ENCODE results near the gene SPPL3. TPM values are rescaled to one million over a fixed set of nuclear protein-coding genes. Genes with fewer than 3 reads are reported as not detected.

Gene SPPL3
- polyA plus RNA-seq, 1 of the 3 experiments (the other 2 are of a cell fraction): 18.8 TPM

DNA sequence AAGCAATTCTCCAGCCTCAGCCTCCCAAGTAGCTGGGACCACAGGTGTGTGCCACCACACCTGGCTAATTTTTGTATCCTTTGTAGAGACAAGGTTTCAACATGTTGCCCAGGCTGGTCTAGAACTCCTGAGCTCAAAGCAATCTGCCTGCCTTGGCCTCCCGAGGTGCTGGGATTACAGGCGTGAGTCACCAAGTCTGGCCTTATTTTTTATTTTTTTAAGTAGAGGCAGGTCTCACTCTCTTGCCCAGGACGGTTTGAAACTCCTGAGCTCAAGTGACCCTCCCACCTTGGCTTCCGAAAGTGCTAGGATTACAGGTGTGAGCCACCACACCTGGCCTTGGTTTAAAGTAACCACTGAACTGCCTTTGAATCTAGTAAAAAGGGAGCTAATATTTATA, 56.8 kb downstream of the SPPL3 start:
- Histone ChIP-seq H2AFZ (ENCODE audit: low read depth) (no peak overlapping the region), H3K27me3 (ENCODE audit: insufficient read depth) (no peaks in the 10 kb centered on the region), H3K4me1 (ENCODE audit: control insufficient read depth in 1 of 2, insufficient read depth in 2 of 2, low read depth in 1 of 2, low read length in 1 of 2) (peaks cover 0 to 14% of the 10 kb centered on the region in 2 experiments; a peak in 2 of 4 replicates), H4K20me1 (ENCODE audit: insufficient read depth) (peaks cover 67% of the 10 kb centered on the region), H3K4me3 (ENCODE audit: low read depth in 2 of 2, low read length in 1 of 2) (no peak overlapping the region), H3K27ac (ENCODE audit: low read depth in 2 of 2, low read length in 1 of 2) (no peak overlapping the region), H3K4me2 (no peak overlapping the region), H3K9me2 (no peaks in the 10 kb centered on the region), H3K79me2 (ENCODE audit: insufficient read depth) (peaks cover 32% of the 10 kb centered on the region; the same call in 1 of the 2 replicates), H3K9me3 (no peaks in the 10 kb centered on the region), H3F3A (replicated peaks; ENCODE audit: insufficient read depth) (no peaks in the 10 kb centered on the region), H3K9ac (no peak overlapping the region), H3K36me3 (replicated peaks in 1 of 2; ENCODE audit: control insufficient read depth in 1 of 2, insufficient read depth in 2 of 2, low read length in 1 of 2) (no peaks in the 10 kb centered on the region)
- 78% methylated on average over 4 of the region's 4 CpGs for WGBS (ENCODE audit: low lambda C conversion rate)
- ChIA-PET CTCF (interaction anchor here (1.3 to 1.8 kb wide), 2 partner anchors 9 to 19 kb away, joined by 3 to 5 read pairs; no protein-coding TSS in a partner anchor), POLR2A (no interaction called here)
- TF ChIP-seq EP300 (IDR thresholded peaks at IDR 0.05; ENCODE audit: borderline replicate concordance in 1 of 2, low read depth in 1 of 2, low read length in 1 of 2) (no peak), FOSL2 (IDR thresholded peaks at IDR 0.05; ENCODE audit: borderline replicate concordance, low read depth) (0 out of 2 replicates have a peak, but pooled peaks have one; percentile 9)
- no peak for DNase-seq

DNA sequence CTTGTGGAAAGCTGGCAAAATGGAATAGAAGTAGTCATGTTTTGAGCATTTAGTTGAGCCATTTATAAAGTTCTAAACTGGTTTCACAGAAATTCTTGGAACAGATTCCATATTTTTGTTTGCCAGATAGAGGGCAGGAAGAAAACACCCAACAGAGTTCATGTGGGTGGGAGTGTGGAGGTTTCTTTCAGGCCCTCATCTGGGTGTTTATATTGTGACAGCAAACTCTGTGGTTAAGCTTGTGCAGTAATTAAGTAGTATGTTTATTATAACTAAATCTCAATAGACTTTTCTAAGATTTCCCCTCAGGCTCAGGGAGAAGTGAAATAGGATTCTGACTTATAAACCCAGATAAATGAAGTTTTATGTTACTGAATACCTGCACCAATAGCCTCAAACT, 57.4 kb downstream of the SPPL3 start:
- no peaks in the 10 kb centered on the region for H3K27me3 ChIP-seq (ENCODE audit: insufficient read depth)
- no peak overlapping the region for H3K4me3 ChIP-seq (ENCODE audit: low read depth in 2 of 2, low read length in 1 of 2)
- CTCF ChIA-PET: interaction anchor here (0.6 to 1.8 kb wide), 4 partner anchors 10 to 238 kb away, joined by 3 to 5 read pairs (median 4); no protein-coding TSS in a partner anchor
- peaks cover 0 to 14% of the 10 kb centered on the region in 2 experiments; a peak in 2 of 4 replicates for H3K4me1 ChIP-seq (ENCODE audit: control insufficient read depth in 1 of 2, insufficient read depth in 2 of 2, low read depth in 1 of 2, low read length in 1 of 2)
- no peak overlapping the region for H3K27ac ChIP-seq (ENCODE audit: low read depth in 2 of 2, low read length in 1 of 2)
- no peak for DNase-seq
- H3K36me3 ChIP-seq (replicated peaks in 1 of 2; ENCODE audit: control insufficient read depth in 1 of 2, insufficient read depth in 2 of 2, low read length in 1 of 2): no peaks in the 10 kb centered on the region
- H3K9ac ChIP-seq: no peak overlapping the region
- POLR2A ChIA-PET: no interaction called here
- peaks cover 65% of the 10 kb centered on the region for H4K20me1 ChIP-seq (ENCODE audit: insufficient read depth)
- no peak overlapping the region for H3K4me2 ChIP-seq
- TF ChIP-seq CHD2 (IDR thresholded peaks at IDR 0.05; ENCODE audit: low read length, partially characterized antibody) (no peak), FOSL2 (IDR thresholded peaks at IDR 0.05; ENCODE audit: borderline replicate concordance, low read depth) (no peak), SMC3 (IDR thresholded peaks at IDR 0.05; ENCODE audit: low read depth, low read length) (no peak), MEF2A (IDR thresholded peaks at IDR 0.05; ENCODE audit: borderline replicate concordance, low read depth) (no peak), EZH2phosphoT487 (IDR thresholded peaks at IDR 0.05; ENCODE audit: borderline replicate concordance, low read depth) (no peak), GATA2 (CRISPR knock-in tag; IDR thresholded peaks at IDR 0.05) (no peak), JUND (IDR thresholded peaks at IDR 0.05) (no peak), POLR2AphosphoS5 (IDR thresholded peaks at IDR 0.05; ENCODE audit: low read depth, low read length) (no peak), USF1 (IDR thresholded peaks at IDR 0.05; ENCODE audit: borderline replicate concordance, low read depth) (no peak), MXI1 (IDR thresholded peaks at IDR 0.05; ENCODE audit: low read depth, low read length) (no peak), ELF1 (IDR thresholded peaks at IDR 0.05) (no peak)
- TF ChIP-seq, protein P1, sequence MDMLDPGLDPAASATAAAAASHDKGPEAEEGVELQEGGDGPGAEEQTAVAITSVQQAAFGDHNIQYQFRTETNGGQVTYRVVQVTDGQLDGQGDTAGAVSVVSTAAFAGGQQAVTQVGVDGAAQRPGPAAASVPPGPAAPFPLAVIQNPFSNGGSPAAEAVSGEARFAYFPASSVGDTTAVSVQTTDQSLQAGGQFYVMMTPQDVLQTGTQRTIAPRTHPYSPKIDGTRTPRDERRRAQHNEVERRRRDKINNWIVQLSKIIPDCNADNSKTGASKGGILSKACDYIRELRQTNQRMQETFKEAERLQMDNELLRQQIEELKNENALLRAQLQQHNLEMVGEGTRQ (IDR thresholded peaks at IDR 0.05; ENCODE audit: borderline replicate concordance, low read depth, low read length): no peak
- TF ChIP-seq, protein P2, sequence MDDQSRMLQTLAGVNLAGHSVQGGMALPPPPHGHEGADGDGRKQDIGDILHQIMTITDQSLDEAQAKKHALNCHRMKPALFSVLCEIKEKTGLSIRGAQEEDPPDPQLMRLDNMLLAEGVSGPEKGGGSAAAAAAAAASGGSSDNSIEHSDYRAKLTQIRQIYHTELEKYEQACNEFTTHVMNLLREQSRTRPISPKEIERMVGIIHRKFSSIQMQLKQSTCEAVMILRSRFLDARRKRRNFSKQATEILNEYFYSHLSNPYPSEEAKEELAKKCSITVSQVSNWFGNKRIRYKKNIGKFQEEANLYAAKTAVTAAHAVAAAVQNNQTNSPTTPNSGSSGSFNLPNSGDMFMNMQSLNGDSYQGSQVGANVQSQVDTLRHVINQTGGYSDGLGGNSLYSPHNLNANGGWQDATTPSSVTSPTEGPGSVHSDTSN (IDR thresholded peaks at IDR 0.05): no peak
- TF ChIP-seq, protein P3, sequence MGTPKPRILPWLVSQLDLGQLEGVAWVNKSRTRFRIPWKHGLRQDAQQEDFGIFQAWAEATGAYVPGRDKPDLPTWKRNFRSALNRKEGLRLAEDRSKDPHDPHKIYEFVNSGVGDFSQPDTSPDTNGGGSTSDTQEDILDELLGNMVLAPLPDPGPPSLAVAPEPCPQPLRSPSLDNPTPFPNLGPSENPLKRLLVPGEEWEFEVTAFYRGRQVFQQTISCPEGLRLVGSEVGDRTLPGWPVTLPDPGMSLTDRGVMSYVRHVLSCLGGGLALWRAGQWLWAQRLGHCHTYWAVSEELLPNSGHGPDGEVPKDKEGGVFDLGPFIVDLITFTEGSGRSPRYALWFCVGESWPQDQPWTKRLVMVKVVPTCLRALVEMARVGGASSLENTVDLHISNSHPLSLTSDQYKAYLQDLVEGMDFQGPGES (IDR thresholded peaks at IDR 0.05; ENCODE audit: low read depth, low read length): no peak
- no peaks in the 10 kb centered on the region for H3F3A ChIP-seq (replicated peaks; ENCODE audit: insufficient read depth)
- peaks cover 28% of the 10 kb centered on the region; the same call in 1 of the 2 replicates for H3K79me2 ChIP-seq (ENCODE audit: insufficient read depth)
- H2AFZ ChIP-seq (ENCODE audit: low read depth): no peak overlapping the region
- no peaks in the 10 kb centered on the region for H3K9me3 ChIP-seq
- no peaks in the 10 kb centered on the region for H3K9me2 ChIP-seq
